Esophagus muscularis mucosa (tissue), 4 donors: Measurements from ENCODE around the gene USP24. TPM values are rescaled to one million over a fixed set of nuclear protein-coding genes. Genes with fewer than 3 reads are reported as not detected.

Experiments
- DNase-seq: peaks from one replicate; pipeline ENCODE4 v3.0.0-alpha.2; 2017; ENCODE audit errors: extremely low spot score
- H3K27ac ChIP-seq, 4 donors: fragments of 200-600 bp; sonication (generic); replicated peaks in 1 of 4; 1 replicate in 3 of 4; 2 replicates in 1 of 4; pipeline ENCODE4 v1.5.1; 2016 to 2019; ENCODE audit warnings: mild to moderate bottlenecking in 1 of 4
- H3K27me3 ChIP-seq, 4 donors: fragments of 200-600 bp; sonication (generic); one replicate each; pipeline versions ENCODE4 v1.5.1 to v1.6.0; 2016 to 2019
- H3K36me3 ChIP-seq, 4 donors: fragments of 200-600 bp; sonication (generic); one replicate each; pipeline ENCODE4 v1.5.1; 2016 to 2019
- H3K4me1 ChIP-seq, 4 donors: fragments of 200-600 bp; sonication (generic); one replicate each; pipeline ENCODE4 v1.5.1; 2016 to 2019
- H3K4me3 ChIP-seq, 4 donors: fragments of 200-600 bp; sonication (generic); 1 replicate in 2 of 4; 2 replicates in 2 of 4; pipeline ENCODE4 v1.5.1; 2016 to 2019; ENCODE audit warnings: mild to moderate bottlenecking in 4 of 4, moderate library complexity in 1 of 4
- H3K9me3 ChIP-seq, 4 donors: fragments of 200-600 bp; sonication (generic); 1 replicate in 3 of 4; 2 replicates in 1 of 4; pipeline ENCODE4 v1.5.1; 2016 to 2019
- CTCF ChIP-seq, 3 experiments: fragments of 200-600 bp in 2 of 3; fragments of 450-650 bp in 1 of 3; sonication (generic) in 2 of 3; IDR thresholded peaks; one replicate each; pipeline ENCODE4 v1.5.1; 2017 to 2019; ENCODE audit warnings: antibody characterized with exemption in 3 of 3, mild to moderate bottlenecking in 2 of 3, moderate library complexity in 1 of 3
- EP300 ChIP-seq: sonication (generic); formaldehyde crosslinking; IDR thresholded peaks from one replicate; pipeline ENCODE4 v1.6.1; 2017; ENCODE audit warnings: antibody characterized with exemption
- POLR2A ChIP-seq: fragments of 450-650 bp; IDR thresholded peaks from one replicate; pipeline ENCODE4 v1.6.1; 2017; ENCODE audit warnings: antibody characterized with exemption, moderate library complexity, mild to moderate bottlenecking, low read depth
- POLR2AphosphoS5 ChIP-seq, 2 donors: sonication (generic); formaldehyde crosslinking; IDR thresholded peaks; one replicate each; pipeline ENCODE4 v1.6.1; 2017; ENCODE audit warnings: antibody characterized with exemption in 2 of 2
- WGBS: methylation state at CpG from one replicate; pipeline ENCODE4 v1.1.5; 2018; 5-methylcytosine and 5-hydroxymethylcytosine counted together
- intact Hi-C: fragments of 100-400 bp; cut with DNase I; formaldehyde crosslinking; loops from one replicate; pipeline ENCODE4 v1.15.1; 2023
- total RNA-seq, 4 donors: library from RNA; depleted of rRNA; stranded (reverse); fragments of >200 nt; gene quantifications; one replicate each; pipeline versions ENCODE4 v1.1.0 to v1.2.1, GENCODE V29; 2016

Gene USP24
- total RNA-seq, 4 donors from 2014 or later = 28.3 to 45.3 (median 37.7) TPM

DNA sequence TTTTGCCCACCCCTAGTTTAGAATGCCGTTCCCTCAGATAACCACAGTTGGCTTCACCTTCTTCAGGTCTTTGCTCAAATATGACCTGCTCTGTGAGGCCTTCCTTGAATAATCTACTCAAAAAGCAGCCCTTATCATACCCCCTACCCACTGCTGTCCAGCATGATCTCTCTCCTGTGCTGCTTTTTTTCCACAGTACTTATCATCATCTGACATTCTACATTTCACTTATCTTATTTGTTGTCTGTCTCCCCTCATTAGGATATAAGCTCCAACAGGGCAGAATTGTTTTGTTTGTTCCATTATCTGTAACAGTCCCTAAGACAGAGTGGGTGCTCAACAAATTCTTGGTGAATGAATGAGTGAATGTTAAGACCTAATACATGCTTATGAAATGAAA lies 18.1 kb downstream of the USP24 start:
- TF ChIP-seq POLR2AphosphoS5 (IDR thresholded peaks at IDR 0.05) (no peak), CTCF (IDR thresholded peaks at IDR 0.05) (no peak)
- Histone ChIP-seq H3K4me3 (no peak overlapping the region), H3K27me3 (no peaks in the 10 kb centered on the region), H3K36me3 (peaks cover 0 to 5% (median 0%) of the 10 kb centered on the region in 4 donors), H3K4me1 (peaks cover 25 to 60% (median 56%) of the 10 kb centered on the region in 4 donors), H3K27ac (no peak overlapping the region), H3K9me3 (no peaks in the 10 kb centered on the region)
- no peak for DNase-seq
- WGBS = 93% methylated on average over 1 of the region's 1 CpG
- intact Hi-C loops = no loop called here

DNA sequence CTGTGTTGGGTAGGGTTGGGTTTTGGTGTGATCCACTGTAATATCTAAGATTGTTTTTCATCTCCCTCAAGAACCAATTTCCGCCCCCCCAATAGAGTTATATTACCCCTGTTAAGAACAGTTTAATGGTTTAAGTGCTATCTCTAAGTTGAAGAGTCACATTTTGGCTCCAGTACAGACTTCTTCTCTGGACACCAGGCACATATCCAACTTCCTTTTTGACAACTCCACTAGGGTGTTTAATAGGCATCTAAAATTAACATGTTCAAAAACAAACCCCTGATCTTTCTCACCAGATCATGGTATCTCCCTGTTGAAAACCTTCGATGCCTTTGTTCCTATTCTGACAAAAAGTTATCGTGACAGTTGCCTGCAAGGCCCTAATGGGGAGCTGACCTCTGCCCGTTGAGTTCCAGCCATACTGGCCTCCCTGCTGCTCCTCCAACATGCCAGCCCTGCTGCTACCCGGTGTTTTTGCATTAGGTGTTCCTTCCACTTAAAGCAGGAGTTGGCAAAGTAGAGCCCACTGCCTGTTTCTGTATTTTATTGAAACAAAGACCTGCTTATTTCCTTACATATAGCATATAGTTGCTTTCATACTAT lies 18.6 kb downstream of the USP24 start:
- WGBS = 72% methylated on average over 5 of the region's 5 CpGs
- H3K36me3 ChIP-seq = peaks cover 0 to 5% (median 0%) of the 10 kb centered on the region in 4 donors
- intact Hi-C loops = no loop called here
- H3K27ac ChIP-seq = no peak overlapping the region
- peaks cover 25 to 61% (median 57%) of the 10 kb centered on the region in 4 donors for H3K4me1 ChIP-seq
- no peak overlapping the region for H3K4me3 ChIP-seq
- no peak for TF ChIP-seq CTCF (IDR thresholded peaks at IDR 0.05)
- TF ChIP-seq EP300 = no peak
- no peak for TF ChIP-seq POLR2AphosphoS5 (IDR thresholded peaks at IDR 0.05)
- TF ChIP-seq POLR2A = no peak
- H3K9me3 ChIP-seq = no peaks in the 10 kb centered on the region
- DNase-seq = no peak
- no peaks in the 10 kb centered on the region for H3K27me3 ChIP-seq

DNA sequence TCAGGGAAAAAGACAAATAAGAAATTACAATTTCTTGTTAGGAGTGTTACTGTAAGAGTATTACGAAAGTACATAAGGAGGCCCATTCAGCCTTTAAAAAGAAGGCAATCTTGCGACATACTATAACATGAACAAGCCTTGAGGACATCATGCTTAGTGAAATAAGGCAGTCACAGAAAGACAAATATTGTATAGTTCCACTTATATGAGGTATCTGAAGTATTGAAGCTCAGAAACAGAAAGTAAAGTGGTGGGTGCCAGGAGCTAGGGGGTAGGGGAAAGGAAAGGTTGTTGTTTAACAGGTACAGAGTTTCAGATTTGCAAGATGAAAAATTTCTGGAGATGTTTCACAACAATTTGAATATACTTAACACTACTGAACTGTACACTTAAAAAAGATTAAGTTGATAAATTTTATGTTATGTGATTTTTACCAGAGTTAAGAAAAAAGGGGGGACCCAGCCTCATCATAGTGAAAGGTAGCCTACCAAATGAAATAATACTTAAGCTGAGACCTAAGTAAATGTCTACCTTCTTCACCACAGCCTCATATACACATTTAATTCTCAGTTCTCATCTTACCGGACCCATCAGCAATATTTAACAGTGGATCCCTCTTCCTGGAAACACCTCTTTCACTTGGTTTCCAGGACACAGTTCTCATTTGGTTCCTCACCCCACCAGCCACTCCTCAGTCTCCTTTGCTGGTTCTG lies 19.5 kb downstream of the USP24 start:
- DNase-seq = no peak
- H3K4me3 ChIP-seq = no peak overlapping the region
- intact Hi-C loops = no loop called here
- TF ChIP-seq EP300 (no peak), POLR2A (no peak), POLR2AphosphoS5 (IDR thresholded peaks at IDR 0.05) (no peak), CTCF (IDR thresholded peaks at IDR 0.05) (no peak)
- no peaks in the 10 kb centered on the region for H3K27me3 ChIP-seq
- no peaks in the 10 kb centered on the region for H3K9me3 ChIP-seq
- peaks cover 25 to 58% (median 54%) of the 10 kb centered on the region in 4 donors for H3K4me1 ChIP-seq
- peaks cover 0 to 5% (median 0%) of the 10 kb centered on the region in 4 donors for H3K36me3 ChIP-seq
- no peak overlapping the region for H3K27ac ChIP-seq
- WGBS = 92% methylated on average over 3 of the region's 3 CpGs

DNA sequence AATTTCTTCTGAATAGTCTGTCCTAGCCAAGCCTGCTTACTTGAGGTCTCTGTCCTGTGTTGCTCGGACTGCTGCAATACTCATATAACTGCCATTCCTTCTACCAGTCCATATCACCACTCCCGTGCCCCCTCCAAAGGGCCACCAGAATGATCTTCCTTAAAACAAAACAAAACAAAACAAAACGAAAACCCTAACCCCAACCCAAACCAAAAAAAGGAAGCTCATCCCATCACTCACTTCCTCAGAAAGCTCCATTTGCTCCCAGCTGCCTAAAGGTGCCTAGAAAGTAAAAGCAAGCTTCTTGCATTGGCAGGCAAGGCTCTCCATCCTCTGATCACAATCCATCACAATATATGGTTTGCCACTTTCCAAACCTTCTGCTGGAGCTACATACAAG lies 20.3 kb downstream of the USP24 start:
- intact Hi-C loops = no loop called here
- WGBS = 84% methylated on average over 3 of the region's 3 CpGs

More for the DNA sequence above, 20.3 kb downstream of the USP24 start:
- Histone ChIP-seq H3K36me3 (peaks cover 0 to 5% (median 0%) of the 10 kb centered on the region in 4 donors), H3K27ac (no peak overlapping the region), H3K4me1 (peaks cover 25 to 54% (median 53%) of the 10 kb centered on the region in 4 donors), H3K27me3 (no peaks in the 10 kb centered on the region), H3K4me3 (no peak overlapping the region), H3K9me3 (no peaks in the 10 kb centered on the region)
- DNase-seq = no peak
- TF ChIP-seq CTCF (IDR thresholded peaks at IDR 0.05) (no peak), EP300 (no peak), POLR2A (no peak), POLR2AphosphoS5 (IDR thresholded peaks at IDR 0.05) (no peak)
